ENCODE data around the gene PPP2R2C. TPM values are rescaled to one million over a fixed set of nuclear protein-coding genes. Genes with fewer than 3 reads are reported as not detected.

Gene PPP2R2C
- total RNA-seq, 1 experiment from 2014 or later: 32.9 TPM

DNA sequence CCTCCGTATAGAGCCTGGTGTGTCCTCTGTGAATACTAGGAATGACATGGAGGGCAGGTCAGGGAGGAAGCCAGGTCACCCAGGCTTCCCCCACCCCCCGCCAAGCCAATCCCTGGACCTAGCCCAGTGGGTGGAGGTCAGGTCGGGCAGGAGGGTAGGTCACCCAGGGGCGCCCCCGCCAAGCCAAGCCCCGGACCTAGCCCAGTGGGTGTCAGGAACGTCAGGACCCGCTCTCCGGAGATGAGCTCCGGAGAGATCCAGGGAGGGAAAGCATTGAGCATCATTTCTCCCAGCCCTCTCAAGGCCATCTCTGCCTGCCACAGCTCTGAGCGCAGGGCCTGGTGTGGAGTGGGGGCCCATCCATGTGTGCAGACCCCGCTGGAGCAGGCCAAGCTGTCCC is 154.2 kb downstream of the PPP2R2C start:
- ATAC-seq (no peak), DNase-seq (ENCODE audit: low read depth, low spot score) (no peak)
- ChIA-PET POLR2A (no interaction called here), RAD21 (ENCODE audit: low non-redundant PET in 1 of 2, low total read pairs in 2 of 2, uncharacterized antibody in 2 of 2, unreplicated experiment in 2 of 2) (no interaction called here), CTCF (no interaction called here)
- no peaks in the 10 kb centered on the region for H4K20me1 ChIP-seq (ENCODE audit: insufficient read depth)
- BruUV-seq (replicated peaks): no TSS peak
- no peaks in the 10 kb centered on the region for H3K27me3 ChIP-seq (ENCODE audit: insufficient read depth, low read length)
- H3K4me1 ChIP-seq (ENCODE audit: control insufficient read depth in 1 of 2, insufficient read depth in 2 of 2, low read length in 2 of 2): no peaks in the 10 kb centered on the region
- TF ChIP-seq, protein P1, sequence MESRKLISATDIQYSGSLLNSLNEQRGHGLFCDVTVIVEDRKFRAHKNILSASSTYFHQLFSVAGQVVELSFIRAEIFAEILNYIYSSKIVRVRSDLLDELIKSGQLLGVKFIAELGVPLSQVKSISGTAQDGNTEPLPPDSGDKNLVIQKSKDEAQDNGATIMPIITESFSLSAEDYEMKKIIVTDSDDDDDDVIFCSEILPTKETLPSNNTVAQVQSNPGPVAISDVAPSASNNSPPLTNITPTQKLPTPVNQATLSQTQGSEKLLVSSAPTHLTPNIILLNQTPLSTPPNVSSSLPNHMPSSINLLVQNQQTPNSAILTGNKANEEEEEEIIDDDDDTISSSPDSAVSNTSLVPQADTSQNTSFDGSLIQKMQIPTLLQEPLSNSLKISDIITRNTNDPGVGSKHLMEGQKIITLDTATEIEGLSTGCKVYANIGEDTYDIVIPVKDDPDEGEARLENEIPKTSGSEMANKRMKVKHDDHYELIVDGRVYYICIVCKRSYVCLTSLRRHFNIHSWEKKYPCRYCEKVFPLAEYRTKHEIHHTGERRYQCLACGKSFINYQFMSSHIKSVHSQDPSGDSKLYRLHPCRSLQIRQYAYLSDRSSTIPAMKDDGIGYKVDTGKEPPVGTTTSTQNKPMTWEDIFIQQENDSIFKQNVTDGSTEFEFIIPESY (IDR thresholded peaks at IDR 0.05; ENCODE audit: extremely low read depth, insufficient replicate concordance, low read length): no peak
- TF ChIP-seq YY1 (IDR thresholded peaks at IDR 0.05; ENCODE audit: extremely low read depth, insufficient replicate concordance, low read depth, low read length) (no peak), EZH2phosphoT487 (IDR thresholded peaks at IDR 0.05; ENCODE audit: borderline replicate concordance) (no peak), POLR2A (IDR thresholded peaks at IDR 0.05; ENCODE audit: borderline replicate concordance, extremely low read depth, insufficient read depth, insufficient read length) (no peak), FOSL1 (IDR thresholded peaks at IDR 0.05; ENCODE audit: low read depth) (no peak), EZH2 (IDR thresholded peaks at IDR 0.05) (no peak), RAD21 (IDR thresholded peaks at IDR 0.05; ENCODE audit: low read depth) (no peak)
- TF ChIP-seq, protein P2, sequence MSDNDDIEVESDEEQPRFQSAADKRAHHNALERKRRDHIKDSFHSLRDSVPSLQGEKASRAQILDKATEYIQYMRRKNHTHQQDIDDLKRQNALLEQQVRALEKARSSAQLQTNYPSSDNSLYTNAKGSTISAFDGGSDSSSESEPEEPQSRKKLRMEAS (IDR thresholded peaks at IDR 0.05): no peak
- no peak overlapping the region for H3K4me2 ChIP-seq (ENCODE audit: low read length)
- no peaks in the 10 kb centered on the region for H3K9me3 ChIP-seq (ENCODE audit: control insufficient read depth in 1 of 2, insufficient read depth in 1 of 2, low read depth in 1 of 2, low read length in 2 of 2)
- H3K79me2 ChIP-seq (ENCODE audit: insufficient read depth, low read length): no peaks in the 10 kb centered on the region
- H3K9me2 ChIP-seq (ENCODE audit: insufficient read depth): no peaks in the 10 kb centered on the region
- intact Hi-C loops (cut with micrococcal nuclease): no loop called here
- H3K9ac ChIP-seq (ENCODE audit: low read length): no peak overlapping the region
- H3K4me3 ChIP-seq (replicated peaks in 1 of 2; ENCODE audit: low read depth in 1 of 2, low read length in 2 of 2): no peak overlapping the region
- no peak overlapping the region for H2AFZ ChIP-seq (ENCODE audit: low read depth, low read length, poor library complexity, severe bottlenecking)
- no peak overlapping the region for H3K27ac ChIP-seq (ENCODE audit: low read depth, low read length)
- H3K36me3 ChIP-seq (ENCODE audit: control insufficient read depth in 1 of 2, insufficient read depth in 2 of 2, low read length in 2 of 2): no peaks in the 10 kb centered on the region

Measured in HCT116 (cell line).